ENCODE measurements around the gene APEH. TPM values are rescaled to one million over a fixed set of nuclear protein-coding genes. Genes with fewer than 3 reads are reported as not detected.
A peak's percentile ranks its signal among the peaks of the same experiment; 100 is the strongest.

Gene APEH
- total and polyA plus RNA-seq, 9 of the 15 experiments (the other 6 are each of a cell fraction or from before 2014, with no cell fraction given) = 70.9 to 177 (median 117) TPM

DNA sequence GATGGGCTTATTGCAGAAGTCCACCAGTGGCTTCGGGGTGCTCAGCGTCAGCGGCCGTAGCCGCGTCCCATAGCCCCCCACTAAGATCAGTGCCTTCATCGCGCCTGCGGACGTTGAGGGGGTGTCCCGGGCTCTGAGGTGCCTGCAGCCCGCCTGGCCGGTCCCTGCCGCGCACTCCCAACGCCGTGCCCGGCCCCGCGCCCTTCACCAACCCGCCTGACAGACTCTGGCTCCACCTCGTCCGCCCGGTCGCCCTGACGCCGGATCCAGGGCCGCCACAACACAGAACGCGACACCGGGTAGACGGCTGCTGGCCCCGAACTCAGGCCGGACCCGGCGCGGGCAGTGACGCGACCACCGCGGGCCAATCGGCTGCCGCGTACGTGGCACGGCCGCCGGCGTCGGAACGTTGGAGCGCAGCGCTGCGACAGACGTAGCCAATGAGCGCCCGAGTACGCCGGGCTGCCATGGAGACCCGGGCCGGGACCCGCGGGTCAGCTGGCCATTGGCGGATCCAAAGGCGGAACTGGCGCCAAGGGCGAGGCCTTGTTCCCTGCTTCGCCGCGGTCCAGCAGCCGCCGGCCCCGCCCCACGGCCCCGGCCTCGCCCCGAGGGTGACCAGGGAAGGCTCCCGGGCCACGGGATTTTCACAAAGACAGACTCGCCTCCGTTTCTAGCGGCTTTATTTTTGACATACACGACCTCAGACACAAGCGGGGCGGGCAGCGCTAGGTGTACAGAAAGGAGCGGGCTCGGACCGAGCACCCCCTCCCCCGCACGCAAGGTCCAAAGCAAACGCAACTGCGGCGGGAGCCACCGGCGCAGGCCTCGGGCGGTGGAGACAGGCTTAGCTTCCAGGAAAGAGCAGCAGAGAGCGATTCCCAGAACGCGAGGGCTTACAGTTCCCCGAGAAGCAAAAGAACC is 49.7 kb downstream of the APEH start, which contains the start of gene GMPPB (continued):
- TF ChIP-seq, protein P1, sequence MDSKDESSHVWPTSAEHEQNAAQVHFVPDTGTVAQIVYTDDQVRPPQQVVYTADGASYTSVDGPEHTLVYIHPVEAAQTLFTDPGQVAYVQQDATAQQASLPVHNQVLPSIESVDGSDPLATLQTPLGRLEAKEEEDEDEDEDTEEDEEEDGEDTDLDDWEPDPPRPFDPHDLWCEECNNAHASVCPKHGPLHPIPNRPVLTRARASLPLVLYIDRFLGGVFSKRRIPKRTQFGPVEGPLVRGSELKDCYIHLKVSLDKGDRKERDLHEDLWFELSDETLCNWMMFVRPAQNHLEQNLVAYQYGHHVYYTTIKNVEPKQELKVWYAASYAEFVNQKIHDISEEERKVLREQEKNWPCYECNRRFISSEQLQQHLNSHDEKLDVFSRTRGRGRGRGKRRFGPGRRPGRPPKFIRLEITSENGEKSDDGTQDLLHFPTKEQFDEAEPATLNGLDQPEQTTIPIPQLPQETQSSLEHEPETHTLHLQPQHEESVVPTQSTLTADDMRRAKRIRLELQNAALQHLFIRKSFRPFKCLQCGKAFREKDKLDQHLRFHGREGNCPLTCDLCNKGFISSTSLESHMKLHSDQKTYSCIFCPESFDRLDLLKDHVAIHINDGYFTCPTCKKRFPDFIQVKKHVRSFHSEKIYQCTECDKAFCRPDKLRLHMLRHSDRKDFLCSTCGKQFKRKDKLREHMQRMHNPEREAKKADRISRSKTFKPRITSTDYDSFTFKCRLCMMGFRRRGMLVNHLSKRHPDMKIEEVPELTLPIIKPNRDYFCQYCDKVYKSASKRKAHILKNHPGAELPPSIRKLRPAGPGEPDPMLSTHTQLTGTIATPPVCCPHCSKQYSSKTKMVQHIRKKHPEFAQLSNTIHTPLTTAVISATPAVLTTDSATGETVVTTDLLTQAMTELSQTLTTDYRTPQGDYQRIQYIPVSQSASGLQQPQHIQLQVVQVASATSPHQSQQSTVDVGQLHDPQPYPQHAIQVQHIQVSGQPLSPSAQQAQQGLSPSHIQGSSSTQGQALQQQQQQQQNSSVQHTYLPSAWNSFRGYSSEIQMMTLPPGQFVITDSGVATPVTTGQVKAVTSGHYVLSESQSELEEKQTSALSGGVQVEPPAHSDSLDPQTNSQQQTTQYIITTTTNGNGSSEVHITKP (IDR thresholded peaks at IDR 0.05; ENCODE audit: partially characterized antibody) = no peak
- TF ChIP-seq, protein P2, sequence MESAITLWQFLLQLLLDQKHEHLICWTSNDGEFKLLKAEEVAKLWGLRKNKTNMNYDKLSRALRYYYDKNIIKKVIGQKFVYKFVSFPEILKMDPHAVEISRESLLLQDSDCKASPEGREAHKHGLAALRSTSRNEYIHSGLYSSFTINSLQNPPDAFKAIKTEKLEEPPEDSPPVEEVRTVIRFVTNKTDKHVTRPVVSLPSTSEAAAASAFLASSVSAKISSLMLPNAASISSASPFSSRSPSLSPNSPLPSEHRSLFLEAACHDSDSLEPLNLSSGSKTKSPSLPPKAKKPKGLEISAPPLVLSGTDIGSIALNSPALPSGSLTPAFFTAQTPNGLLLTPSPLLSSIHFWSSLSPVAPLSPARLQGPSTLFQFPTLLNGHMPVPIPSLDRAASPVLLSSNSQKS (CRISPR knock-in tag; IDR thresholded peaks at IDR 0.05) = no peak
- no peak for TF ChIP-seq FOXA1 (IDR thresholded peaks at IDR 0.05; ENCODE audit: borderline replicate concordance)
- peak; percentile 97 for TF ChIP-seq POLR2G (IDR thresholded peaks at IDR 0.05; ENCODE audit: low read depth, low read length)
- TF ChIP-seq, protein P3, sequence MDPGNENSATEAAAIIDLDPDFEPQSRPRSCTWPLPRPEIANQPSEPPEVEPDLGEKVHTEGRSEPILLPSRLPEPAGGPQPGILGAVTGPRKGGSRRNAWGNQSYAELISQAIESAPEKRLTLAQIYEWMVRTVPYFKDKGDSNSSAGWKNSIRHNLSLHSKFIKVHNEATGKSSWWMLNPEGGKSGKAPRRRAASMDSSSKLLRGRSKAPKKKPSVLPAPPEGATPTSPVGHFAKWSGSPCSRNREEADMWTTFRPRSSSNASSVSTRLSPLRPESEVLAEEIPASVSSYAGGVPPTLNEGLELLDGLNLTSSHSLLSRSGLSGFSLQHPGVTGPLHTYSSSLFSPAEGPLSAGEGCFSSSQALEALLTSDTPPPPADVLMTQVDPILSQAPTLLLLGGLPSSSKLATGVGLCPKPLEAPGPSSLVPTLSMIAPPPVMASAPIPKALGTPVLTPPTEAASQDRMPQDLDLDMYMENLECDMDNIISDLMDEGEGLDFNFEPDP (CRISPR knock-in tag; IDR thresholded peaks at IDR 0.05) = no peak
- TF ChIP-seq TFAM (CRISPR knock-in tag; conservative IDR thresholded peaks at IDR 0.05) = no peak
- TF ChIP-seq, protein P4, sequence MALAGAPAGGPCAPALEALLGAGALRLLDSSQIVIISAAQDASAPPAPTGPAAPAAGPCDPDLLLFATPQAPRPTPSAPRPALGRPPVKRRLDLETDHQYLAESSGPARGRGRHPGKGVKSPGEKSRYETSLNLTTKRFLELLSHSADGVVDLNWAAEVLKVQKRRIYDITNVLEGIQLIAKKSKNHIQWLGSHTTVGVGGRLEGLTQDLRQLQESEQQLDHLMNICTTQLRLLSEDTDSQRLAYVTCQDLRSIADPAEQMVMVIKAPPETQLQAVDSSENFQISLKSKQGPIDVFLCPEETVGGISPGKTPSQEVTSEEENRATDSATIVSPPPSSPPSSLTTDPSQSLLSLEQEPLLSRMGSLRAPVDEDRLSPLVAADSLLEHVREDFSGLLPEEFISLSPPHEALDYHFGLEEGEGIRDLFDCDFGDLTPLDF (CRISPR knock-in tag; IDR thresholded peaks at IDR 0.05) = peak; percentile 47; the same call in 1 of the 2 replicates
- TF ChIP-seq, protein P5, sequence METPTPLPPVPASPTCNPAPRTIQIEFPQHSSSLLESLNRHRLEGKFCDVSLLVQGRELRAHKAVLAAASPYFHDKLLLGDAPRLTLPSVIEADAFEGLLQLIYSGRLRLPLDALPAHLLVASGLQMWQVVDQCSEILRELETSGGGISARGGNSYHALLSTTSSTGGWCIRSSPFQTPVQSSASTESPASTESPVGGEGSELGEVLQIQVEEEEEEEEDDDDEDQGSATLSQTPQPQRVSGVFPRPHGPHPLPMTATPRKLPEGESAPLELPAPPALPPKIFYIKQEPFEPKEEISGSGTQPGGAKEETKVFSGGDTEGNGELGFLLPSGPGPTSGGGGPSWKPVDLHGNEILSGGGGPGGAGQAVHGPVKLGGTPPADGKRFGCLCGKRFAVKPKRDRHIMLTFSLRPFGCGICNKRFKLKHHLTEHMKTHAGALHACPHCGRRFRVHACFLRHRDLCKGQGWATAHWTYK (CRISPR knock-in tag; IDR thresholded peaks at IDR 0.05) = no peak
- peak; percentile 73 for TF ChIP-seq POLR2A (conservative IDR thresholded peaks at IDR 0.05)
- TF ChIP-seq ZNF699 (CRISPR knock-in tag; IDR thresholded peaks at IDR 0.05; ENCODE audit: insufficient replicate concordance) = no peak
- TF ChIP-seq, protein P6, sequence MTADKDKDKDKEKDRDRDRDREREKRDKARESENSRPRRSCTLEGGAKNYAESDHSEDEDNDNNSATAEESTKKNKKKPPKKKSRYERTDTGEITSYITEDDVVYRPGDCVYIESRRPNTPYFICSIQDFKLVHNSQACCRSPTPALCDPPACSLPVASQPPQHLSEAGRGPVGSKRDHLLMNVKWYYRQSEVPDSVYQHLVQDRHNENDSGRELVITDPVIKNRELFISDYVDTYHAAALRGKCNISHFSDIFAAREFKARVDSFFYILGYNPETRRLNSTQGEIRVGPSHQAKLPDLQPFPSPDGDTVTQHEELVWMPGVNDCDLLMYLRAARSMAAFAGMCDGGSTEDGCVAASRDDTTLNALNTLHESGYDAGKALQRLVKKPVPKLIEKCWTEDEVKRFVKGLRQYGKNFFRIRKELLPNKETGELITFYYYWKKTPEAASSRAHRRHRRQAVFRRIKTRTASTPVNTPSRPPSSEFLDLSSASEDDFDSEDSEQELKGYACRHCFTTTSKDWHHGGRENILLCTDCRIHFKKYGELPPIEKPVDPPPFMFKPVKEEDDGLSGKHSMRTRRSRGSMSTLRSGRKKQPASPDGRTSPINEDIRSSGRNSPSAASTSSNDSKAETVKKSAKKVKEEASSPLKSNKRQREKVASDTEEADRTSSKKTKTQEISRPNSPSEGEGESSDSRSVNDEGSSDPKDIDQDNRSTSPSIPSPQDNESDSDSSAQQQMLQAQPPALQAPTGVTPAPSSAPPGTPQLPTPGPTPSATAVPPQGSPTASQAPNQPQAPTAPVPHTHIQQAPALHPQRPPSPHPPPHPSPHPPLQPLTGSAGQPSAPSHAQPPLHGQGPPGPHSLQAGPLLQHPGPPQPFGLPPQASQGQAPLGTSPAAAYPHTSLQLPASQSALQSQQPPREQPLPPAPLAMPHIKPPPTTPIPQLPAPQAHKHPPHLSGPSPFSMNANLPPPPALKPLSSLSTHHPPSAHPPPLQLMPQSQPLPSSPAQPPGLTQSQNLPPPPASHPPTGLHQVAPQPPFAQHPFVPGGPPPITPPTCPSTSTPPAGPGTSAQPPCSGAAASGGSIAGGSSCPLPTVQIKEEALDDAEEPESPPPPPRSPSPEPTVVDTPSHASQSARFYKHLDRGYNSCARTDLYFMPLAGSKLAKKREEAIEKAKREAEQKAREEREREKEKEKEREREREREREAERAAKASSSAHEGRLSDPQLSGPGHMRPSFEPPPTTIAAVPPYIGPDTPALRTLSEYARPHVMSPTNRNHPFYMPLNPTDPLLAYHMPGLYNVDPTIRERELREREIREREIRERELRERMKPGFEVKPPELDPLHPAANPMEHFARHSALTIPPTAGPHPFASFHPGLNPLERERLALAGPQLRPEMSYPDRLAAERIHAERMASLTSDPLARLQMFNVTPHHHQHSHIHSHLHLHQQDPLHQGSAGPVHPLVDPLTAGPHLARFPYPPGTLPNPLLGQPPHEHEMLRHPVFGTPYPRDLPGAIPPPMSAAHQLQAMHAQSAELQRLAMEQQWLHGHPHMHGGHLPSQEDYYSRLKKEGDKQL (CRISPR knock-in tag; IDR thresholded peaks at IDR 0.05; ENCODE audit: borderline replicate concordance) = no peak
